Naive thymus-derived CD8-positive, alpha-beta T cell (primary cell): ENCODE measurements around the gene SCAANT1. TPM values are rescaled to one million over a fixed set of nuclear protein-coding genes. Genes with fewer than 3 reads are reported as not detected.

Experiments used
- ATAC-seq, 2 donors: fragments of 150-1000 bp; cut with Tn5 transposase in 1 of 2; sonication (Bioruptor Pico), chemical (Tn5 transposase) in 1 of 2; 1 replicate in 1 of 2; 2 replicates in 1 of 2; pipeline ENCODE4 v1.10.0; 2021; ENCODE audit warnings: mild to moderate bottlenecking in 2 of 2, moderate library complexity in 2 of 2
- POLR2A ChIA-PET: fragments of 350-600 bp; sonication (Branson Sonifier 250); formaldehyde crosslinking; loops from one replicate; lab custom pipeline; 2021; ENCODE audit warnings: antibody characterized with exemption; lab: Charles Lee
- DNase-seq, 10 donors: peaks; one replicate each; pipeline versions ENCODE4 v3.0.0 to v3.0.0-alpha.2; 2020 to 2022
- H3K27ac Mint-ChIP-seq, 10 donors: one replicate each; pipeline ENCODE4 v1.8.0; 2020 to 2022; ENCODE audit warnings: mild to moderate bottlenecking in 10 of 10, mixed read lengths in 10 of 10, moderate library complexity in 4 of 10, inconsistent platforms in 1 of 10
- H3K27me3 Mint-ChIP-seq, 5 donors: one replicate each; pipeline ENCODE4 v1.8.0; 2021 to 2022; ENCODE audit warnings: mixed read lengths in 5 of 5
- H3K36me3 Mint-ChIP-seq, 3 donors: one replicate each; pipeline ENCODE4 v1.8.0; 2020 to 2022; ENCODE audit warnings: mixed read lengths in 3 of 3, mild to moderate bottlenecking in 2 of 3, inconsistent platforms in 1 of 3
- H3K4me1 Mint-ChIP-seq, 4 donors: one replicate each; pipeline ENCODE4 v1.8.0; 2021 to 2022; ENCODE audit warnings: mixed read lengths in 4 of 4
- H3K4me3 Mint-ChIP-seq, 10 donors: one replicate each; pipeline ENCODE4 v1.8.0; 2020 to 2022; ENCODE audit warnings: mild to moderate bottlenecking in 10 of 10, mixed read lengths in 10 of 10, moderate library complexity in 6 of 10, inconsistent platforms in 1 of 10
- H3K9me3 Mint-ChIP-seq, 9 donors: one replicate each; pipeline ENCODE4 v1.8.0; 2020 to 2022; ENCODE audit warnings: mixed read lengths in 9 of 9, mild to moderate bottlenecking in 3 of 9, inconsistent platforms in 1 of 9, moderate library complexity in 1 of 9
- polyA plus RNA-seq, 3 donors: library from polyadenylated mRNA; unstranded; fragments of 300-500 nt; fragmentation: Illumina TruSeq; gene quantifications; one replicate each; pipeline ENCODE4 v1.2.3, GENCODE V29; 2021
- total RNA-seq, 8 experiments: library from RNA in 2 of 8; stranded (reverse) in 2 of 8; gene quantifications; one replicate each; pipeline ENCODE4 v1.2.3 and lab custom pipeline; 2021 to 2026

SCAANT1 gene
- total and polyA plus RNA-seq, 5 experiments from 2014 or later = 2.9 TPM; not detected in 4

DNA sequence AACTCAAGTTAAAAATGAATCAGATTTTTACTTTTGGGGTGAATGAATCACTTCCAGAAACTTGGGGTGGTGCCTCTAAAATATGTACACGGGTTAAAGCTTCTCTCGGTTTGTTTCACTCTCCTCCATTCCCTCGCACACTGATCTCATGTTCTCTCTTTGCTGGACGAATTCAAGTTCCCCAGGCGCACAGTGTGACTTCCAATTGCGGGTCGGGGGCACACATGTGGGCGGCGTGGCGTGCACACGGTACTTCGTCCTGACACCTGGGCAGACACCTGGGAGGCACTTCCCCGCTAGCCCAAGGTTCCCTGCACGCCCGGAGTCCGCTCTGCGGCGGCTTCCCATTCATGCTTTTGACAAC, 692 bp downstream of the SCAANT1 start:
- POLR2A ChIA-PET = interaction anchor here (0.9 to 2.0 kb wide), 7 partner anchors 18 to 111 kb away, joined by 3 to 28 read pairs (median 4); partner anchors contain the start of genes ATXN7, PSMD6 and THOC7
- Mint-ChIP-seq H3K27me3 (no peaks in the 10 kb centered on the region), H3K9me3 (no peaks in the 10 kb centered on the region), H3K4me3 (peak overlapping the region; percentile 81 to 94 (median 92)), H3K36me3 (peaks cover 0 to 16% (median 4%) of the 10 kb centered on the region in 3 donors), H3K4me1 (peaks cover 10 to 46% (median 32%) of the 10 kb centered on the region in 4 donors), H3K27ac (peak overlapping the region; percentile 78 to 98 (median 95))
- ATAC-seq (peak in 1 of 2 donors; percentile 23), DNase-seq (peak in 1 of 10 donors; percentile 64)

DNA sequence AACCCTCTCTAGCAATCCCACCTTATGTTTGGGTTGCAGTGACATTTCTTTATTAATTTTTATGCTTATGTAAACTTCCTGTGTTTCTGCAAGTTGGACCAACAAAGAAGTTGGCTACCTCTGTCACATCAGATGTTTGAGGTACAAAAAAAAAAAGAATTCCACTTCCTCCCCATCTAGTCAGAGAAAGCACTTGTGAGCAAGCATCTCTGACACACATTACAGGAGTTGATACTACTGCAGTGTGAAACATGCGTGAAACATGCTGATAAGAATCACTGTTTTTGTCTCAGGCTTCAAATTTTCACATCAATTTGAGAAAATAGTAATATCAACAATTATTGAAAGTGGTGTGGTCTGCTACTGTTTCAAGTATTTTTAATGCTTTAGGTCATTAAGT, 1.3 kb downstream of the SCAANT1 start:
- ATAC-seq (peak in 1 of 2 donors; percentile 34), DNase-seq (peak in 5 of 10 donors; percentile 9 to 65 (median 45))
- H3K4me3 Mint-ChIP-seq = peak overlapping the region; percentile 81 to 94 (median 92)
- H3K27ac Mint-ChIP-seq = peak overlapping the region; percentile 78 to 98 (median 95)
- H3K4me1 Mint-ChIP-seq = peaks cover 8 to 44% (median 28%) of the 10 kb centered on the region in 4 donors
- H3K36me3 Mint-ChIP-seq = peaks cover 0 to 11% (median 2%) of the 10 kb centered on the region in 3 donors
- H3K27me3 Mint-ChIP-seq = no peaks in the 10 kb centered on the region
- H3K9me3 Mint-ChIP-seq = no peaks in the 10 kb centered on the region
- POLR2A ChIA-PET = interaction anchor here (1.2 to 2.0 kb wide), 5 partner anchors 47 to 112 kb away, joined by 3 to 28 read pairs (median 11); partner anchors contain the start of genes ATXN7, PSMD6 and THOC7

DNA sequence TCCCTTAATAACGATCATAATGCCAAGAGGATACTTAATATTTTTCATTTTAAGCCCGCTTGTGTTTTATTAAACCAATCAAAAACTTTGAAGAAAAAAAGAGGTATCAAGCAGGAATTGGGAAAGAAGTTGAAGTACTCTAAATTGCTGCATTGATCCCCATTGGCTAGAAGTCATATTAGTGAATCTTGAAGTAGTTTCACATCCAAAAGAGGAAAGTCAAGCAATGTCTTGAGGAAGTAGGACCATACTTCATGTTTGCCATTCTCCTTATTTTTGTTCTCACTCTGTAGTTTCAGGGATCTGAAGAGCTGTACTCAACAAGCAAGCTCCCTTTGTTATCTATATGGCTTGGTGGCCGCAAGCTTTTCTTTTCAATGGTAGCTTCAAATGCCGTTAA, 2.2 kb downstream of the SCAANT1 start:
- H3K36me3 Mint-ChIP-seq = peaks cover 0 to 11% (median 0%) of the 10 kb centered on the region in 3 donors
- peak overlapping the region in 9 of 10 donors; percentile 6 to 98 (median 78) for H3K27ac Mint-ChIP-seq
- H3K9me3 Mint-ChIP-seq = no peaks in the 10 kb centered on the region
- peaks cover 8 to 42% (median 27%) of the 10 kb centered on the region in 4 donors for H3K4me1 Mint-ChIP-seq
- ATAC-seq (no peak), DNase-seq (no peak)
- H3K4me3 Mint-ChIP-seq = peak overlapping the region in 2 of 10 donors; percentile 12 to 92
- POLR2A ChIA-PET = interaction anchor here (1.0 to 1.2 kb wide), 2 partner anchors 46 to 58 kb away, joined by 3 read pairs; partner anchors contain the start of genes ATXN7 and THOC7
- no peaks in the 10 kb centered on the region for H3K27me3 Mint-ChIP-seq

DNA sequence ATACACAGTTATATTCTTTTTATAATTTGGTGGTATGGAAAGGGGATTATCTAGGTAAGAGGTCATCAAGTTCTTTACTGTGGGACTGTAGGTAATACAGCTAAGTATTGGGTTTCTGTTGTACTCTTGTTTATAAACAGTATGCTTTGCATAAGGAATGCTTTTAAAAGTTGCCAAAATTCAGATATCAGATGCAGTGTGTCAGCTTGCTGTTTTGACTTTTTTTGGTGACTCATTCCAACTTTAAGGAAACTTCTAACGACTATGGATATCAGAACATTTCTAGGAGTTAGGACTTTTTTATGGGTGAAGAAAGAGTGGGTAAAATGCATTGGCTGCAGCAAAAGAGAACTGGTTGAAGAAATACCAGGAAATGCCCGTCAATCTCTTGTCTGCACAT, 2.8 kb downstream of the SCAANT1 start:
- Mint-ChIP-seq H3K4me3 (no peak overlapping the region), H3K9me3 (no peaks in the 10 kb centered on the region), H3K27ac (peak overlapping the region in 6 of 10 donors; percentile 56 to 98 (median 69)), H3K27me3 (no peaks in the 10 kb centered on the region), H3K4me1 (peaks cover 8 to 37% (median 25%) of the 10 kb centered on the region in 4 donors), H3K36me3 (peaks cover 0 to 8% (median 0%) of the 10 kb centered on the region in 3 donors)
- POLR2A ChIA-PET = interaction anchor here (1.0 kb wide), 1 partner anchor 59 kb away, joined by 3 read pairs; no protein-coding TSS in a partner anchor
- ATAC-seq (no peak), DNase-seq (no peak)

DNA sequence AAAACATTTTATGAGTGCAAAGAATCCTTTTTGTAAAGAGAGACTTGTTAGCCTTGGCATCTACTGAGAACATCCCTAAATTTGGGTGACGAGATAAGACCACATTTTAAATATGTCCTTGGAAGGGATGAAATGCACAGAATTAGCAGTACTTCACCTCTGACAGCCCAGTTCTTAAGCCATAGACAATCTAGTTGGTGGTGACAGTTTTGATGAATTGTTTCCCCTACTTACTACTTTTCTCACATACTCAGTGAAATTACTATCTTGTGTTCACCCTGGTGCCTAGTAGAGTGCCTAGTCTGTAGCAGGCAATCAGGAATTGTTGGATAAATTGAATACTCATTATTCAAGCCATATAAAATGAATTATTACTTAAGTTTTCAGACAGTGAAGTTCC, 3.4 kb downstream of the SCAANT1 start:
- H3K9me3 Mint-ChIP-seq = no peaks in the 10 kb centered on the region
- H3K4me1 Mint-ChIP-seq = peaks cover 8 to 31% (median 22%) of the 10 kb centered on the region in 4 donors
- H3K4me3 Mint-ChIP-seq = no peak overlapping the region
- POLR2A ChIA-PET = no interaction called here
- peaks cover 0 to 7% (median 0%) of the 10 kb centered on the region in 3 donors for H3K36me3 Mint-ChIP-seq
- no peak for DNase-seq
- ATAC-seq = no peak
- peak overlapping the region in 9 of 10 donors; percentile 2 to 82 (median 59) for H3K27ac Mint-ChIP-seq
- H3K27me3 Mint-ChIP-seq = no peaks in the 10 kb centered on the region

DNA sequence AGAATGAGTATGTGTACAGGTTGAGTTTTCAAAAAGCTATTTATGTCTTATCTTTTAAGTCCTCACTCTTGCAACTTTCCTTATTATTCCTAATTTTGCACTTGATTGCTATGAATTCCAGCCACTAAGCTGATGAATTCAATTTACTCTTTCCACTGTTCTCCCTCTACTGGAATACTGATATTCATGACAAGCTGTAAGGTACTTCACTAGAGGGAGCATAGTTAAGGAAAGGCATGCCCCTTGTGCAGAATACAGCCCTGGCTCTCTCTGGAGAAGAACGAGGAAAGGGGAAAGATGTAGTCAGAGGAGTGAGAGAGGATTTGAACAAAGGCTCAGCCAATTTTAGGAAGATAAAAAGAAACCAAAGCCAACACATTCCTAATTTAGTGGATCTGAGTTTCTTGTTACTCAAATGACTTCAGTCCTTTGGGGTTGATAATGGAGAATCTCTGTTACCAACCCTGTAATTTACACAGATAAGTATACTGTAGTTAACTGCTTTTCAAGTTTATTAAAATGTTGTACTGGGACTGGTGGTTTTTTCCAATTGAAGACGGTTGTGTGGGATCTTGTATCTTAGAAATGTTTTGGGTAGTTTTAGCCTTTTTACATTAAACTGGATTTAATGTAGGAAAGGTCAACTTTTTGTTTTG, 4.0 kb downstream of the SCAANT1 start:
- H3K4me1 Mint-ChIP-seq = peaks cover 8 to 25% (median 19%) of the 10 kb centered on the region in 4 donors
- no peaks in the 10 kb centered on the region for H3K9me3 Mint-ChIP-seq
- no peaks in the 10 kb centered on the region for H3K27me3 Mint-ChIP-seq
- H3K4me3 Mint-ChIP-seq = no peak overlapping the region
- peaks cover 0 to 7% (median 0%) of the 10 kb centered on the region in 3 donors for H3K36me3 Mint-ChIP-seq
- peak overlapping the region; percentile 2 to 86 (median 62) for H3K27ac Mint-ChIP-seq
- DNase-seq (no peak), ATAC-seq (no peak)
- POLR2A ChIA-PET = no interaction called here

DNA sequence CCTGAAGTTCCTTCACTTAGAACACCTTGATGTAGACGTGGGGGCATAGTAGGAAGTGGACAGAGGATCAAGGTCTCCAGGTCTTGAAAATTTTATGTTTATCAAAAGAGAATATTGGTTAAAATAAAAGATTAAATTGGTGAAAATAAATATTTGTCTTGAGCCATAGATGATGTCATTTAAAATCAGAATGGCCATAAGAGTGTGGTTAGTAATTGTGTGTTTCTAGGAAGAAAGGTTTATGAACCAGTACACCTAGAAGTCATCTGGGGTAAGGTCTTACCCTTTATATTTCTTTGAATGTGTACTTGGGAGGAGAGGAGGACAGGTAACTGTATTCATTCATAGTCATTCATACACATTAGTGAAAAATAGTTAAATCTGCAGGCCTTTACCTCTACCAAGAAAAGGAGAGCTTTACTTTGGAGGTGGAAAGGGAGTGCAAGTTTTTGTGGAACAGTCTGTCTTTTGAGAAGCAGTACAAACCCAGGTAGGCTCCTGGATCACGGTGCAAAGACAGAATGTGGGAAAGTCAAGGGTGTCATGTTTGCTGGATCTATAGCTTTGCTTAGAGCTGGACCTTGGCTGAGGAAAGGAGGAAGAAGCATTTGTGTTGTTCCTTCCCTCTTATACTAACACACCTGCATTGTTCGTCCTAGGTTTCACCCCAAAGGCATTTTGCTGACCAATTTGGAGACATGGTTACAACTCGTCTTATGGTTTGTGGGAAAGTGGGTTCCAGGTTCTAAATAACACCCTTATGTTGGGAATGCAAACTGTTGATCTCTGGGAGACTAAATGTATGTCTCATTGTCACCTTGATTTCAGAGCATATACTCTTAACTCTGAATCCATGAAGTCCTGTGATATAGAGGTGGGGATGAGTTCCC, 6.2 kb downstream of the SCAANT1 start:
- Mint-ChIP-seq H3K4me3 (no peak overlapping the region), H3K9me3 (no peaks in the 10 kb centered on the region), H3K36me3 (peaks cover 0 to 15% (median 9%) of the 10 kb centered on the region in 3 donors), H3K27me3 (no peaks in the 10 kb centered on the region), H3K27ac (peak overlapping the region in 7 of 10 donors; percentile 4 to 71 (median 58)), H3K4me1 (peaks cover 6 to 14% (median 11%) of the 10 kb centered on the region in 4 donors)
- ATAC-seq = no peak
- DNase-seq = no peak
- POLR2A ChIA-PET = no interaction called here

DNA sequence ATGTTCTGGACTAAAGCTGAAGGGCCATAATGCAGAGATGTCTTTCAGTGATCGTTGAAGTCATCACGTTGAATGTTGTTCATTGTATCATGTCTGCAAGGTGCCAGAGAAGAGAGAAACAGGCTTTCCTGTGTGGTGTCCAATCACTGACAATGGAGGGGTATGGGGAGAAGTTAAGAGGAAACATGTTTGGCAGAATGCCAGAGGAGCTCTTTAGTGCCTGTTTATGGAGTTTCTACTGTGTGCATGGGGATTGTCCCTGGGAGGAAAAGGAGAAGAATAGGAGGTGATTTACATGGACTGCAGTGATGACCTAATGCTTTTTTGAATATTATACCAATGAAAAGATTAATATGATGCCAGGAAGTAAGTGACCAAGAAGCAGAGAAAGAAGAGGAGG, 11.7 kb downstream of the SCAANT1 start:
- H3K27me3 Mint-ChIP-seq = no peaks in the 10 kb centered on the region

DNA sequence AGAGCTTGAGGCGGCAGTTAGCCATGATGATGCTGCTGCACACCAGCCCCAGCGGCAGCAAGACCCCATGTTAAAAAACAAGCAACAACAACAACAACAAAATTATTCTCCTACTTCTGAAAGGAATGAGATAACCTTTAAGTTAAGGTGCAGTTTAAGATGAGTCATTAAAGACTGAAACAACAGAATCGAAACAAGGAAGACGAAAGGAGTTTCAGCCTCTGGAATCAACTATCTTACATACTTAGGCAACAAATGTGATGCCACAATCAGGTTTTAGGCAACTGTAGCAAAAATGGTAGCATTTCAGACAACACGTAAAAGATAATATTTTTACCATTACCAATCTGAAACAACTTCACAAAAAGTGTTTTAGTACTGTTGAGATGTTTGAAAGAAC, 12.2 kb downstream of the SCAANT1 start:
- H3K27ac Mint-ChIP-seq = peak overlapping the region in 3 of 10 donors; percentile 10 to 80 (median 45)
- no peaks in the 10 kb centered on the region for H3K27me3 Mint-ChIP-seq
- DNase-seq (no peak), ATAC-seq (no peak)
- peaks cover 6 to 36% (median 25%) of the 10 kb centered on the region in 3 donors for H3K36me3 Mint-ChIP-seq
- POLR2A ChIA-PET = no interaction called here
- peaks cover 5 to 20% (median 16%) of the 10 kb centered on the region in 4 donors for H3K4me1 Mint-ChIP-seq
- no peaks in the 10 kb centered on the region for H3K9me3 Mint-ChIP-seq
- H3K4me3 Mint-ChIP-seq = no peak overlapping the region

More for the DNA sequence above, 11.7 kb downstream of the SCAANT1 start:
- Mint-ChIP-seq H3K9me3 (no peaks in the 10 kb centered on the region), H3K4me1 (peaks cover 5 to 16% (median 14%) of the 10 kb centered on the region in 4 donors), H3K27ac (peak overlapping the region in 8 of 10 donors; percentile 10 to 80 (median 46)), H3K36me3 (peaks cover 6 to 37% (median 25%) of the 10 kb centered on the region in 3 donors), H3K4me3 (no peak overlapping the region)
- POLR2A ChIA-PET = no interaction called here
- ATAC-seq (no peak), DNase-seq (no peak)

DNA sequence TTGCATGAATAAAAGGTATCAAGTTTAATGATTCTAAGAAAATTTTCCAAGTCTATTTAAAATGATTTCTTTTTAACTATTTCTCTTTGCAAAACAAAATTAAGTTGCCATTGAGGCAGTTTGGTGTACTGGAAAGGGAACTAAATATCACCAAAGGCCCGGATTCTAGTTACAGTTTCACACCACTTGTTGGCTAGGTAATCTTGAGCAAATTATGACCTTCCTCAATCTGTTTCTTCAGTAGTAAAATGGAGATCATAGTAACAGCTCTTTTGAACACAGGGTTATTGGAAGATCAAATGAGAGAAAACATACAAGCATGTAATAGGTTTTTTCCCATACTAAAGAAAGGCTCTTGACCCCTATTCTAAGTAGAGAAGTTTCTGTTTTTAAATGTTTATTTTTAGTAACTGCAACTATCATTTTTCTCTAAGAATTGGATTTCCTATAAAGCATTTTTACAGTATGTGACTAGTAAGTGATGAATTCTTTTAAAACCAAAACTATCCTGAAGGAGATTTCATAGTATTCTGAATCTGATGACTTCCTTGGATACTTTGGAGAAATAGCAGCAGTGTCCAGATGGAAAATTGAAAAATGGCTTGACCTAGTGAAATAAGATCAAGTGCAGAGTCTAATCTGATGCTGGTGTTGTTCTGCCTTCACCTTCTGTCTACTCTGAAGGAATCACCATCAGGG, 15.7 kb downstream of the SCAANT1 start:
- ATAC-seq (no peak), DNase-seq (no peak)
- Mint-ChIP-seq H3K27me3 (no peaks in the 10 kb centered on the region), H3K36me3 (peaks cover 6 to 38% (median 23%) of the 10 kb centered on the region in 3 donors), H3K4me3 (no peak overlapping the region), H3K4me1 (peaks cover 17 to 50% (median 34%) of the 10 kb centered on the region in 4 donors), H3K27ac (peak overlapping the region in 2 of 10 donors; percentile 27 to 51), H3K9me3 (no peaks in the 10 kb centered on the region)
- POLR2A ChIA-PET = no interaction called here

DNA sequence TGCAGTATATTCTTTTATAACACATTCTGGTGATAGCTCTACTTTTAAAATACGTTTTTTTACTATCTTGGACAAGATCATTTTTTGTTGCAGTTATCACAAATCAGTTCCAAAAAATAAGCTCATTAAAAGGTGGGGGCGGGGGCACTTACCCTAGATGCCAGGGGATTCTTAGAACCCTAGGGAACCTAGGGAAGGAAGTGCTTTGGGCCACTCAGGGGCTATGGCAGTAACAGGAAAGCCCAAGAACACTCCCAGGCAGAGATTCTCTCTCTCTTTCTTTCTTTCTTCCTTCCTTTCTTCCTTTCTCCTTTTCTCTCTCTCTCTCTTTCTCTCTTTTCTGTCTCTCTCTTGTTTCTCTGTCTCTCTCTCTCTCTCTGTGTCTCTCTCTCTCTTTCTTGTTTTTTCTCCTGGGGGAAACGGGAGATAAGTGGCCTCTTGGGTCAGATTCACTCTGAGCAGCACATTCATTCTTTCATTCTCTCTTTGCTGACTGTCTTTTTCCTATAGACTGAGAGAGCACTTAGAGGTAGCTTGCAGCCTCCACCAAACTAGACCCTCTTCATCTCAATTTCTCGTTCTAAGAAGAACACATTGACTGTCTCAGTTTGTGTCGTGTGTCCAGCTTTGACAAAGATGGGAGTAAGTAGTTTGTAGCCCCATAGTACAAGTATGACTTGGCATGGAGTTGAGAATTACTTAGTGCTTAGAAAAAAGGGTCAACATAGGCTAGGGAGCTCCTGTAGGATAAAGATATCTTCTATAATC, 16.6 kb downstream of the SCAANT1 start:
- H3K27me3 Mint-ChIP-seq = no peaks in the 10 kb centered on the region
- DNase-seq = no peak
- ATAC-seq = no peak
- no peak overlapping the region for H3K4me3 Mint-ChIP-seq
- peaks cover 18 to 49% (median 34%) of the 10 kb centered on the region in 4 donors for H3K4me1 Mint-ChIP-seq
- POLR2A ChIA-PET = no interaction called here
- peak overlapping the region in 6 of 10 donors; percentile 5 to 84 (median 50) for H3K27ac Mint-ChIP-seq
- no peaks in the 10 kb centered on the region for H3K9me3 Mint-ChIP-seq
- peaks cover 5 to 38% (median 19%) of the 10 kb centered on the region in 3 donors for H3K36me3 Mint-ChIP-seq
